Activated effector memory CD4-positive, alpha-beta T cell treated with Interleukin-2 at 50 U/mL for 16 hours (primary cell): ENCODE measurements around the gene DUSP7.

Experiments
- DNase-seq: peaks from one replicate; pipeline ENCODE4 v3.0.0-alpha.2; 2020

Gene DUSP7

GRCh38 chr3:52004163-52004787, 52.1 kb downstream of the DUSP7 start:
- no peak for DNase-seq

- DNase-seq, result no peak
Measured at GRCh38 chr3:52002748-52003147, 53.6 kb downstream of the DUSP7 start.

DNA sequence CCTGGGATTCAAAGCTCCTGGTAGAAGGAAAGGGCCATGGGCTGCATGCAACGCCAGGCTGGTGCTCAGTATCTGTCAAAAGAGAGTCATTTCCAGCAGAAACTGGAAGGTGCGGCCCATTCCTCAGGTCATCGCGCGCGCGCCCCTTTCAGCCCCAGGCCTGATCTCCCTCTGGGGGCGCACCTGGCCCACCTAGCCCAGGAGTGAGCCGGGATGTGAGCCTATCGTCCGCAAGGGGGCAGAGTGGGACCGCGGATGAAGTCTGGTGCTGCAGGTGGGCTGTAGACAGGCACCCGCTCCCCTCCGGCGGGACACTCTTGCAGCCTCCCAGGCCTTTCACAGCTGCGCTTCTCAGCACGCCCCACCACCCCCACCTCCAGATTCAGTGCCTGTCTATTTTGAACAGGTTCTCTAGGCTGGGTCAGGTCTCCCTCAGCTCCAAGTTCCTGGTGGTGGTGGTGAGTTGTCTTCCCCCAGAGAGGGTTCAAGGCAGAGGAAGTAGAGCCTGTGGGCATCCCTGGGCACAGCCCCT, 54.9 kb downstream of the DUSP7 start:
- DNase-seq, result peak; percentile 72

- DNase-seq, result no peak
Measured at GRCh38 chr3:51999846-52000245, 56.5 kb downstream of the DUSP7 start.
